Measurements from ENCODE around the gene GINS2.

The GINS2 gene

GRCh38 chr16:85689285-85689949, 663 bp upstream of the GINS2 start:
- DNase-seq = no peak

DNA sequence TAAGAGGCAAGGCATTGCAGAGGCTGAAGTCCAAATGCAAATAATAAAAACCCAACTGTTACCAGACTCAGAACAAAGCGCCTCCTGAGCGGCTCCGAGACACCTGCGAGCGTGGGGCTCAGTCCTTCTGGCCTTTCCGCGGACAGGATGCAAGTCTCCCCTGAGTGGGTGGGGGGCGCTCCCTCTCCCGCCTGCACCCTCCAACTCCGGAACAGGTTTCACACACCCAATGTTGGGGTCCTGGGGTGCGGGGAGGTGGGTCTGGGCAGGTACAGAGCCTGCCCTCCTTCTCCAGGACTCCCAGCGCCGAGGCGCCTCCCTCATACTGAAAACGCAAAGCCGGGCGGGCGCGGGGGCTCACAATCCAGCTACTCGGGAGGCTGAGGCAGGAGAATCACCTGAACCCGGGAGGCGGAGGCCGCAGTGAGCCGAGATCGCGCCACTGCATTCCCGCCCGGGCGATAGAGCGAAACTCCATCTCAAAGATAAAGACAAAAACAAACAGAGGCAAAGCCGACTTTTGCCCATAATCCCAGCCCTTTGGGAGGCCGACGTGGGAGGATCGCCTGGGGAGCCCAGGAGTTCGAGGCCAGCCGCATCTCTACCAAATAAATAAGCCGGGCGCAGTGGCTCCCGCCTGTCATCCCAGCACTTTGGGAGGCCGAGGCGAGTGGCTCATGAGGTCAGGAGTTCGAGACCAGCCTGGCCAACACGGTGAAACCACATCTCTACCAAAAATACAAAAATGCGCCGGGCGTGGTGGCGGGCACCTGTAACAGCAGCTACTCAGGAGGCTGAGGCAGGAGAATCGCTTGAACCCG, 893 bp downstream of the GINS2 start:
- DNase-seq = no peak

GRCh38 chr16:85686912-85687591, 1.7 kb downstream of the GINS2 start:
- no peak for DNase-seq

- no peak for DNase-seq
Observed at GRCh38 chr16:85685251-85685650, 3.5 kb downstream of the GINS2 start.

- no peak for DNase-seq
Observed at GRCh38 chr16:85683363-85683762, 5.4 kb downstream of the GINS2 start.

- DNase-seq = no peak
Observed at GRCh38 chr16:85682516-85682915, 6.2 kb downstream of the GINS2 start.

DNA sequence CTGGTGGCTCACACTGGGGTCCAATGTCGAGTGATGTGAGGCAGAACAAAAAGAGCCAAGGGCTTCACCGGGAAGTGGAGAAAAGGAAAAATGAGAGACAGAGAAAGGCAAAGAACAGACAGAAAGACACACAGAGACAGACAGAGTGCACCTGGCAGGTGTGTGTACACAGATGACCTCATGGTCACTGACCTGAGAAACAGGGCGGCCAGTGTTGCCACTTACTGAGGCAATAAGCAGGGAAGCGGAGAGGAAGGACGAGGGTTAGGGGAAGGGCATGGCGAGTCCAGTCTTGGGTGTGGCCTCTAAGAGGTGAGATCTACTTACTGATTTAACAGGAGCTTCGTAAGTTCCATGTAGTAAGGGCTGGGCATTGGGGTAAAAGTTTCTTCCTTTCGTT, 7.5 kb downstream of the GINS2 start:
- no peak for DNase-seq

- no peak for DNase-seq
Observed at GRCh38 chr16:85680352-85680944, 8.3 kb downstream of the GINS2 start.

- no peak for DNase-seq
Observed at GRCh38 chr16:85679870-85680269, 8.9 kb downstream of the GINS2 start.

DNA sequence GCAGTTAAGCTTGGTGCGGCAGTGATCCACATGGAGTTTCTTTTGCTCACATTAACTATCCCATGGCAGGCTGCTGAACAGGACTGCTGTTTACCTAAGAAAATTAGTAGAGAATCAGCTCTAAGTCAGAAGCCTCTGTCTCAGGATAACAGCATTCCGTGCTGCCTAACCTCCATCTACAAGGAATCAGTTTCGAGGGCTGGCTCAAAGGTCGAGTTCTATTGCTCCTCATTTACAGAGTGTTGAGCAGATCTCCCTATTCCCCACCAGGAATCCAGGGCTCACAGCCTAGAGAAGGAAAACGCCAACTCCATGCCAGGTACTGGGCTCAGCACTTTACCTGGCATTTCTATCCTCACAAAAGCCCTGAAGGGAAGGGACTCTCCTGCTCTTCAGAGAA, 9.9 kb downstream of the GINS2 start:
- DNase-seq = no peak

- no peak for DNase-seq
Observed at GRCh38 chr16:85678016-85678415, 10.7 kb downstream of the GINS2 start.

GRCh38 chr16:85677383-85677967, 11.3 kb downstream of the GINS2 start:
- DNase-seq = no peak

- no peak for DNase-seq
Observed at GRCh38 chr16:85676466-85676865, 12.3 kb downstream of the GINS2 start.

- DNase-seq = no peak
Observed at GRCh38 chr16:85675251-85675874, 13.4 kb downstream of the GINS2 start.

GRCh38 chr16:85674828-85675227, 13.9 kb downstream of the GINS2 start:
- no peak for DNase-seq

- DNase-seq = no peak
Observed at GRCh38 chr16:85674418-85674755, 14.4 kb downstream of the GINS2 start.

GRCh38 chr16:85673529-85674417, 15.0 kb downstream of the GINS2 start:
- DNase-seq = no peak

- DNase-seq = no peak
Observed at GRCh38 chr16:85670840-85671239, 17.9 kb downstream of the GINS2 start.

- DNase-seq = no peak
Observed at GRCh38 chr16:85668676-85669424, 19.9 kb downstream of the GINS2 start.

DNA sequence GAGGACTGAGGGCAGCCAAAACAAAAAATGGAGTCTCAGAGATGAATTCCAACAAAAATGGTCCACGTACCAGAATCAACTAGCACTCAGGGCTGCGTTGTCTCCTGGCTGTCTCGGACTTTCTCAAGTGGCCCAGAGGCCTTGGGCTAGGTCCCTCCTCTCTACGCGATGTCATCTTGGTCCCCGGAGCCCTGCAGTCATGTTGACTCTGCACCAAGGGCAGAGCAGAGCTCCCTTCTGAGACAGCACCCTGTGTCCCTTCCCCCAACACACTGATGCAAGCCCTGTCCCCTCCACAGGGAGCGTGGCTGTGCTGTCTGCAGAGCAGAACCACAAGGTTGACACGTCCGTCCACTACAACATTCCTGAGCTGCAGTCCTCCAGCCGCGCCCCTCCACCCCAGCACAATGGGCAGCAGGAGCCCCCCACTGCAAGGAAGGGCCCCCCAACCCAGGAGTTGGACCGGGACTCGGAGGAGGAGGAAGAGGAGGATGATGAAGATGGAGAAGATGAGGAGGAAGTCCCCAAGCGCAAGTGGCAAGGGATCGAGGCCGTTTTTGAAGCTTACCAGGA, 20.8 kb downstream of the GINS2 start:
- DNase-seq = no peak

- no peak for DNase-seq
Observed at GRCh38 chr16:85667261-85667660, 21.5 kb downstream of the GINS2 start.
